GM23338 (cell line): ENCODE data around the gene NEFH. TPM values are rescaled to one million over a fixed set of nuclear protein-coding genes. Genes with fewer than 3 reads are reported as not detected.

ENCODE experiments used
- CREB1 ChIP-seq: fragments of 250-450 bp; sonication (Bioruptor Pico); IDR thresholded peaks from 2 replicates; pipeline ENCODE4 v1.5.0; 2020; ENCODE audit warnings: low read depth, mild to moderate bottlenecking, moderate library complexity
- ETS1 ChIP-seq: IDR thresholded peaks from 2 replicates; pipeline ENCODE4 v1.6.1; 2016; ENCODE audit warnings: antibody characterized with exemption
- EZH2 ChIP-seq: fragments of 200-600 bp; sonication (generic); IDR thresholded peaks from one replicate; pipeline ENCODE4 v1.8.0; 2017; ENCODE audit warnings: antibody characterized with exemption, mild to moderate bottlenecking, low read depth; ENCODE audit not compliant: unreplicated experiment
- EZH2phosphoT487 ChIP-seq: fragments of 200-600 bp; sonication (generic); IDR thresholded peaks from one replicate; pipeline ENCODE4 v1.8.1; 2018; ENCODE audit warnings: antibody characterized with exemption; ENCODE audit not compliant: unreplicated experiment
- JUNB ChIP-seq: IDR thresholded peaks from one replicate; pipeline ENCODE4 v1.6.1; 2016; ENCODE audit warnings: antibody characterized with exemption; ENCODE audit not compliant: unreplicated experiment
- polyA plus RNA-seq: library from polyadenylated mRNA; unstranded; fragments of >200 nt; fragmentation: Nextera tagmentation; extraction: Ambion mirVana; gene quantifications from 2 replicates; pipeline ENCODE4 v1.2.1, GENCODE V29; 2016
- total RNA-seq: library from RNA; depleted of rRNA; stranded (reverse); fragments of >200 nt; shearing (Covaris generic); gene quantifications from 2 replicates; pipeline ENCODE4 v1.2.3, GENCODE V29; 2014
- TF ChIP-seq, protein P1 (sequence below): fragments of 250-450 bp; sonication (Bioruptor Pico); IDR thresholded peaks from 2 replicates; pipeline ENCODE4 v1.5.0; 2020; ENCODE audit warnings: mild to moderate bottlenecking, moderate library complexity
- TF ChIP-seq, protein P2 (sequence below), 2 experiments: fragments of 200-600 bp in 1 of 2; sonication (generic) in 1 of 2; conservative IDR thresholded peaks; 2 replicates each; pipeline versions ENCODE4 v1.5.1 to v1.6.1; 2016 to 2017; ENCODE audit warnings: antibody characterized with exemption in 2 of 2, low read depth in 2 of 2, mild to moderate bottlenecking in 2 of 2, moderate library complexity in 1 of 2

The NEFH gene
- total and polyA plus RNA-seq, 2 experiments from 2014 or later: 2.4 to 6.3 TPM

DNA sequence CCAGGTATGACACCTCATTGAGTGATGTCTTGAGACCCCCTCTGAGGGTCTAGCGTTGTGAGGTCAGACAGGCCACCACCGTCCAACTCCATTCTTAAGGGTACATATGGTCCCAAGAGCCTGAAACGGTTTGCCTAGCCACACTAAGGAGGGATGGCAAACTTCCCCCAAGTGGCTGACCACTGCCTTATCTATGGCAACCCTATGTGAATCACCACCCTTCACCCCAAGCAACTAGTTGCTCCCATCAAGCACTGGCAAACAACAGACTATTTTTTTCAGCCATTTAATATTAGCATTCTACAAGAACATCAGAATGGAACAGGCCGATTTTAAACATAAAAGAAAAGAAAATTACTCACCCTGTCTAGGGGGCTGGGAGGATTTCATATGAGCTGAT, 50.7 kb downstream of the NEFH start (continued):
- TF ChIP-seq, protein P1, sequence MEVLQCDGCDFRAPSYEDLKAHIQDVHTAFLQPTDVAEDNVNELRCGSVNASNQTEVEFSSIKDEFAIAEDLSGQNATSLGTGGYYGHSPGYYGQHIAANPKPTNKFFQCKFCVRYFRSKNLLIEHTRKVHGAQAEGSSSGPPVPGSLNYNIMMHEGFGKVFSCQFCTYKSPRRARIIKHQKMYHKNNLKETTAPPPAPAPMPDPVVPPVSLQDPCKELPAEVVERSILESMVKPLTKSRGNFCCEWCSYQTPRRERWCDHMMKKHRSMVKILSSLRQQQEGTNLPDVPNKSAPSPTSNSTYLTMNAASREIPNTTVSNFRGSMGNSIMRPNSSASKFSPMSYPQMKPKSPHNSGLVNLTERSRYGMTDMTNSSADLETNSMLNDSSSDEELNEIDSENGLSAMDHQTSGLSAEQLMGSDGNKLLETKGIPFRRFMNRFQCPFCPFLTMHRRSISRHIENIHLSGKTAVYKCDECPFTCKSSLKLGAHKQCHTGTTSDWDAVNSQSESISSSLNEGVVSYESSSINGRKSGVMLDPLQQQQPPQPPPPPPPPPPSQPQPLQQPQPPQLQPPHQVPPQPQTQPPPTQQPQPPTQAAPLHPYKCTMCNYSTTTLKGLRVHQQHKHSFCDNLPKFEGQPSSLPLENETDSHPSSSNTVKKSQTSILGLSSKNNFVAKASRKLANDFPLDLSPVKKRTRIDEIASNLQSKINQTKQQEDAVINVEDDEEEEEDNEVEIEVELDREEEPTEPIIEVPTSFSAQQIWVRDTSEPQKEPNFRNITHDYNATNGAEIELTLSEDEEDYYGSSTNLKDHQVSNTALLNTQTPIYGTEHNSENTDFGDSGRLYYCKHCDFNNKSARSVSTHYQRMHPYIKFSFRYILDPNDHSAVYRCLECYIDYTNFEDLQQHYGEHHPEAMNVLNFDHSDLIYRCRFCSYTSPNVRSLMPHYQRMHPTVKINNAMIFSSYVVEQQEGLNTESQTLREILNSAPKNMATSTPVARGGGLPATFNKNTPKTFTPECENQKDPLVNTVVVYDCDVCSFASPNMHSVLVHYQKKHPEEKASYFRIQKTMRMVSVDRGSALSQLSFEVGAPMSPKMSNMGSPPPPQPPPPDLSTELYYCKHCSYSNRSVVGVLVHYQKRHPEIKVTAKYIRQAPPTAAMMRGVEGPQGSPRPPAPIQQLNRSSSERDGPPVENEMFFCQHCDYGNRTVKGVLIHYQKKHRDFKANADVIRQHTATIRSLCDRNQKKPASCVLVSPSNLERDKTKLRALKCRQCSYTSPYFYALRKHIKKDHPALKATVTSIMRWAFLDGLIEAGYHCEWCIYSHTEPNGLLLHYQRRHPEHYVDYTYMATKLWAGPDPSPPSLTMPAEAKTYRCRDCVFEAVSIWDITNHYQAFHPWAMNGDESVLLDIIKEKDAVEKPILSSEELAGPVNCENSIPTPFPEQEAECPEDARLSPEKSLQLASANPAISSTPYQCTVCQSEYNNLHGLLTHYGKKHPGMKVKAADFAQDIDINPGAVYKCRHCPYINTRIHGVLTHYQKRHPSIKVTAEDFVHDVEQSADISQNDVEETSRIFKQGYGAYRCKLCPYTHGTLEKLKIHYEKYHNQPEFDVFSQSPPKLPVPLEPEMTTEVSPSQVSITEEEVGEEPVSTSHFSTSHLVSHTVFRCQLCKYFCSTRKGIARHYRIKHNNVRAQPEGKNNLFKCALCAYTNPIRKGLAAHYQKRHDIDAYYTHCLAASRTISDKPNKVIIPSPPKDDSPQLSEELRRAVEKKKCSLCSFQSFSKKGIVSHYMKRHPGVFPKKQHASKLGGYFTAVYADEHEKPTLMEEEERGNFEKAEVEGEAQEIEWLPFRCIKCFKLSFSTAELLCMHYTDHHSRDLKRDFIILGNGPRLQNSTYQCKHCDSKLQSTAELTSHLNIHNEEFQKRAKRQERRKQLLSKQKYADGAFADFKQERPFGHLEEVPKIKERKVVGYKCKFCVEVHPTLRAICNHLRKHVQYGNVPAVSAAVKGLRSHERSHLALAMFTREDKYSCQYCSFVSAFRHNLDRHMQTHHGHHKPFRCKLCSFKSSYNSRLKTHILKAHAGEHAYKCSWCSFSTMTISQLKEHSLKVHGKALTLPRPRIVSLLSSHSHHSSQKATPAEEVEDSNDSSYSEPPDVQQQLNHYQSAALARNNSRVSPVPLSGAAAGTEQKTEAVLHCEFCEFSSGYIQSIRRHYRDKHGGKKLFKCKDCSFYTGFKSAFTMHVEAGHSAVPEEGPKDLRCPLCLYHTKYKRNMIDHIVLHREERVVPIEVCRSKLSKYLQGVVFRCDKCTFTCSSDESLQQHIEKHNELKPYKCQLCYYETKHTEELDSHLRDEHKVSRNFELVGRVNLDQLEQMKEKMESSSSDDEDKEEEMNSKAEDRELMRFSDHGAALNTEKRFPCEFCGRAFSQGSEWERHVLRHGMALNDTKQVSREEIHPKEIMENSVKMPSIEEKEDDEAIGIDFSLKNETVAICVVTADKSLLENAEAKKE (CRISPR knock-in tag): no peak
- TF ChIP-seq ETS1 (no peak), CREB1 (CRISPR knock-in tag) (no peak), EZH2 (no peak), JUNB (no peak), EZH2phosphoT487 (no peak)
- TF ChIP-seq, protein P2, sequence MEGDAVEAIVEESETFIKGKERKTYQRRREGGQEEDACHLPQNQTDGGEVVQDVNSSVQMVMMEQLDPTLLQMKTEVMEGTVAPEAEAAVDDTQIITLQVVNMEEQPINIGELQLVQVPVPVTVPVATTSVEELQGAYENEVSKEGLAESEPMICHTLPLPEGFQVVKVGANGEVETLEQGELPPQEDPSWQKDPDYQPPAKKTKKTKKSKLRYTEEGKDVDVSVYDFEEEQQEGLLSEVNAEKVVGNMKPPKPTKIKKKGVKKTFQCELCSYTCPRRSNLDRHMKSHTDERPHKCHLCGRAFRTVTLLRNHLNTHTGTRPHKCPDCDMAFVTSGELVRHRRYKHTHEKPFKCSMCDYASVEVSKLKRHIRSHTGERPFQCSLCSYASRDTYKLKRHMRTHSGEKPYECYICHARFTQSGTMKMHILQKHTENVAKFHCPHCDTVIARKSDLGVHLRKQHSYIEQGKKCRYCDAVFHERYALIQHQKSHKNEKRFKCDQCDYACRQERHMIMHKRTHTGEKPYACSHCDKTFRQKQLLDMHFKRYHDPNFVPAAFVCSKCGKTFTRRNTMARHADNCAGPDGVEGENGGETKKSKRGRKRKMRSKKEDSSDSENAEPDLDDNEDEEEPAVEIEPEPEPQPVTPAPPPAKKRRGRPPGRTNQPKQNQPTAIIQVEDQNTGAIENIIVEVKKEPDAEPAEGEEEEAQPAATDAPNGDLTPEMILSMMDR (conservative IDR thresholded peaks at IDR 0.05; ENCODE audit: low read depth in 2 of 2): no peak
